Stomach (tissue), 9 donors: ENCODE measurements around the gene CRACDL. TPM values are rescaled to one million over a fixed set of nuclear protein-coding genes. Genes with fewer than 3 reads are reported as not detected.

Experiments used
- DNase-seq, 2 donors: peaks; one replicate each; pipeline versions ENCODE4 v3.0.0 to v3.0.0-alpha.2; 2013 to 2019
- H3K27ac ChIP-seq, 5 donors: fragments of 200-600 bp in 4 of 5; sonication (generic) in 4 of 5; one replicate each; pipeline ENCODE4 v1.5.1; 2013 to 2019; ENCODE audit warnings: mild to moderate bottlenecking in 1 of 5, moderate library complexity in 1 of 5
- H3K27me3 ChIP-seq, 3 donors: fragments of 200-600 bp; sonication (generic); one replicate each; pipeline ENCODE4 v1.5.1; 2017 to 2019; ENCODE audit warnings: mixed run types in 1 of 3
- H3K36me3 ChIP-seq, 4 donors: fragments of 200-600 bp; sonication (generic); 1 replicate in 3 of 4; 2 replicates in 1 of 4; pipeline ENCODE4 v1.5.1; 2016 to 2019
- H3K4me1 ChIP-seq, 4 donors: fragments of 200-600 bp; sonication (generic); one replicate each; pipeline ENCODE4 v1.5.1; 2016 to 2019
- H3K4me3 ChIP-seq, 4 donors: fragments of 200-600 bp; sonication (generic) in 3 of 4; one replicate each; pipeline ENCODE4 v1.5.1; 2016 to 2019; ENCODE audit warnings: mild to moderate bottlenecking in 1 of 4
- H3K9me3 ChIP-seq, 4 donors: fragments of 200-600 bp; sonication (generic); one replicate each; pipeline ENCODE4 v1.5.1; 2016 to 2019
- EP300 ChIP-seq: sonication (generic); formaldehyde crosslinking; IDR thresholded peaks from one replicate; pipeline ENCODE4 v1.6.1; 2017; ENCODE audit warnings: antibody characterized with exemption
- POLR2A ChIP-seq, 4 donors: fragments of 450-650 bp; IDR thresholded peaks; one replicate each; pipeline ENCODE4 v1.6.1; 2016; ENCODE audit warnings: antibody characterized with exemption in 4 of 4, control low read depth in 2 of 4, mild to moderate bottlenecking in 1 of 4, moderate library complexity in 1 of 4
- POLR2AphosphoS5 ChIP-seq, 3 donors: sonication (generic); formaldehyde crosslinking; IDR thresholded peaks; one replicate each; pipeline ENCODE4 v1.6.1; 2016; ENCODE audit warnings: antibody characterized with exemption in 3 of 3
- WGBS, 5 donors: extraction: QIAGEN DNeasy Blood & Tissue Kit in 3 of 5; methylation state at CpG; one replicate each; pipeline versions ENCODE4 v1.1.5 to v1.1.7; 2013 to 2018; 5-methylcytosine and 5-hydroxymethylcytosine counted together
- intact Hi-C: fragments of 100-400 bp; cut with DNase I; formaldehyde crosslinking; loops from one replicate; pipeline ENCODE4 v1.15.1; 2023; ENCODE audit warnings: low total_unique reads
- polyA plus RNA-seq, 3 donors: library from polyadenylated mRNA; stranded (reverse); fragments of 200-250 nt; gene quantifications; one replicate each; pipeline ENCODE4 v1.2.3, GENCODE V29; 2013
- total RNA-seq, 5 donors: library from RNA; depleted of rRNA; stranded (reverse); fragments of >200 nt; gene quantifications; one replicate each; pipeline versions ENCODE4 v1.1.0 to v1.2.3, GENCODE V29; 2014 to 2016
- TF ChIP-seq, protein P1 (sequence below), 7 experiments: fragments of 450-650 bp in 4 of 7; fragments of 200-600 bp in 3 of 7; sonication (generic) in 3 of 7; IDR thresholded peaks; one replicate each; pipeline ENCODE4 v1.5.1; 2016 to 2019; ENCODE audit warnings: antibody characterized with exemption in 7 of 7, control low read depth in 2 of 7, mild to moderate bottlenecking in 1 of 7
- donor health status: healthy with polysubstance abuse.
- donor health status: Bipolar disorder and iron deficiency.
- donor health status: healthy.

Gene CRACDL
- total and polyA plus RNA-seq, 8 donors = 5.4 to 205 (median 7.8) TPM

DNA sequence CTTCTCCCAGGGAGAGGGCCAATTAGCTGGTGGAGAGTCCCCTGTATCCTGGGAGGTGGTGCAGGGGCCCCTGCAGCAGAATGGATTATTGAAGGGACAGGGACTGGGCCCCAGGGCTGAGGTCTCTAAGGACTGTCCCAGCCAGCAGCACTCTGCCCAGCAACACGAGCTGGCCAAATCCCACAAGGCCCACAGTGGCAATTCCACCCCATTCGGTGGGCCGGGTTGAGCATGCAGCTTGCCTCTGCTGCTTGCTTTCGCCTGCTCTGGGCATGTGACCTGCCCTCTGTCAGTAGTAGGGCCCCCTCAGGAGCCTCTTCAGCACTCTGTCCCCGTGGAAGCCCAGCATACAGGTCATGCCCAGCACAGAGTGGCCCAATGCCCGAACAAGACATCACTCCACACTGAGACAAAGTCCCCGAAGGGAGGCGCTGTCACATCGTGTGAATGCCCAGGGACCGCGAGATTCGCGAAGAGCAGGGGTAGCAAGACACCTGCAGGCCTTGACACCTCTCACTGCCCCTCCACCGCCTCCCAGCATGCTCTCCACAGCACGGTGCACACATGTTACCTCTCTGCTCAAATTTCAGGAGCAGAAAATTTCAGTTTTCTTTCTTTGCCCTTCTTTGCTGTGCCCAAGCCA is 65.4 kb downstream of the CRACDL start:
- no peak overlapping the region for H3K4me3 ChIP-seq
- peak overlapping the region; percentile 75 to 94 (median 89) for H3K27ac ChIP-seq
- no peaks in the 10 kb centered on the region for H3K27me3 ChIP-seq
- no peak for TF ChIP-seq POLR2A (IDR thresholded peaks at IDR 0.05)
- TF ChIP-seq, protein P1, sequence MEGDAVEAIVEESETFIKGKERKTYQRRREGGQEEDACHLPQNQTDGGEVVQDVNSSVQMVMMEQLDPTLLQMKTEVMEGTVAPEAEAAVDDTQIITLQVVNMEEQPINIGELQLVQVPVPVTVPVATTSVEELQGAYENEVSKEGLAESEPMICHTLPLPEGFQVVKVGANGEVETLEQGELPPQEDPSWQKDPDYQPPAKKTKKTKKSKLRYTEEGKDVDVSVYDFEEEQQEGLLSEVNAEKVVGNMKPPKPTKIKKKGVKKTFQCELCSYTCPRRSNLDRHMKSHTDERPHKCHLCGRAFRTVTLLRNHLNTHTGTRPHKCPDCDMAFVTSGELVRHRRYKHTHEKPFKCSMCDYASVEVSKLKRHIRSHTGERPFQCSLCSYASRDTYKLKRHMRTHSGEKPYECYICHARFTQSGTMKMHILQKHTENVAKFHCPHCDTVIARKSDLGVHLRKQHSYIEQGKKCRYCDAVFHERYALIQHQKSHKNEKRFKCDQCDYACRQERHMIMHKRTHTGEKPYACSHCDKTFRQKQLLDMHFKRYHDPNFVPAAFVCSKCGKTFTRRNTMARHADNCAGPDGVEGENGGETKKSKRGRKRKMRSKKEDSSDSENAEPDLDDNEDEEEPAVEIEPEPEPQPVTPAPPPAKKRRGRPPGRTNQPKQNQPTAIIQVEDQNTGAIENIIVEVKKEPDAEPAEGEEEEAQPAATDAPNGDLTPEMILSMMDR (IDR thresholded peaks at IDR 0.05) = no peak
- TF ChIP-seq POLR2AphosphoS5 (IDR thresholded peaks at IDR 0.05) = no peak
- no peak for TF ChIP-seq EP300
- DNase-seq = no peak
- 74 to 83% (median 76%) methylated on average over 14 to 15 of the region's 15 CpGs for WGBS, 5 donors
- intact Hi-C loops = no loop called here
- H3K9me3 ChIP-seq = no peaks in the 10 kb centered on the region
- no peaks in the 10 kb centered on the region for H3K36me3 ChIP-seq
- H3K4me1 ChIP-seq = peaks cover 20 to 35% (median 28%) of the 10 kb centered on the region in 4 donors

DNA sequence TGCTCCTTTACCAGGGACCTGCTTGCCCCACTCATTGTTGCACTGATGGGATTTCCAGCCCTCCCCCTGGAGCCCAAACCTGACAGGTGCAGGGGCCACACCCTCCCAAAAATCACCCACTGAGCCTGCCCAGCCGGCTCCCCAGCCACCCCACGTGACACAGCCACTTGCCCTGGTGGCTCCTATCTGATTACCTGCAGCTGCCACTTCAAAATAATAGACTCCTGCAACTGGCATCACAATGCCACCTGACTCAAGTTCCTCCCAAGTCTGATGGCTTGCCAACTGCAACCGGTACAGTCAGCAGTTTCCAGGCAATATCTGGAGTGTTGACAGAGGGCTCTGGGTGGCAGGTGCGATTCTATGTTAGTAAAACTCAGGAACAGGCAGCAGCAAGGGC is 66.2 kb downstream of the CRACDL start:
- intact Hi-C loops = no loop called here
- no peak for TF ChIP-seq EP300
- TF ChIP-seq, protein P1 (IDR thresholded peaks at IDR 0.05) = no peak
- peak in 2 of 3 donors; percentile 66 to 88 for TF ChIP-seq POLR2AphosphoS5 (IDR thresholded peaks at IDR 0.05)
- peak overlapping the region in 3 of 4 donors; percentile 18 to 35 (median 32) for H3K4me3 ChIP-seq
- no peaks in the 10 kb centered on the region for H3K27me3 ChIP-seq
- DNase-seq = peak; percentile 88 to 91
- H3K36me3 ChIP-seq = no peaks in the 10 kb centered on the region
- H3K9me3 ChIP-seq = no peaks in the 10 kb centered on the region
- H3K4me1 ChIP-seq = peaks cover 20 to 42% (median 28%) of the 10 kb centered on the region in 4 donors
- H3K27ac ChIP-seq = peak overlapping the region; percentile 84 to 94 (median 89)
- 16 to 42% (median 26%) methylated on average over 4 of the region's 4 CpGs for WGBS, 5 donors

DNA sequence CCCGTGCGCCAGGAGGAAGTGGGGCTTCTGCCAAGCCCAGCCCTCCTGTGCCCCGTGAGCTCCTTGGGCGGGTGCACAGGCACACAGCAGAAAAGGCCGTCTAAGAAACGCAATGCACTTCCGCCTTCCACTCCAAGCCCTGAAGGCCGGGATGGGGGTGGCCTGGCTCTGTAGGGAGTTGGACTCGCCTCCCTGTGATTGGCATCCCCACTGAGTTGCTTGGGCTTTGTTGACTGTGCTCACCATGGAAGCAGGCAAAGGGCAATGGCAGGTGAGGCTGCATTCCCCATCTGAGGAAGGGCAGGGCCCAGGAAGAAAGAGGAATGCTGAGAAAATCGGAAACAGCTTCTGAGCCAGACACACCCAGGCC is 66.8 kb downstream of the CRACDL start:
- no peaks in the 10 kb centered on the region for H3K36me3 ChIP-seq
- TF ChIP-seq POLR2AphosphoS5 (IDR thresholded peaks at IDR 0.05) (peak in 2 of 3 donors; percentile 77 to 90), POLR2A (IDR thresholded peaks at IDR 0.05) (no peak), EP300 (no peak)
- TF ChIP-seq, protein P1 (IDR thresholded peaks at IDR 0.05) = no peak
- no peaks in the 10 kb centered on the region for H3K9me3 ChIP-seq
- peak overlapping the region; percentile 10 to 35 (median 25) for H3K4me3 ChIP-seq
- peaks cover 20 to 42% (median 28%) of the 10 kb centered on the region in 4 donors for H3K4me1 ChIP-seq
- WGBS, 5 donors = 26 to 58% (median 40%) methylated on average over 8 to 10 of the region's 10 CpGs
- no peaks in the 10 kb centered on the region for H3K27me3 ChIP-seq
- H3K27ac ChIP-seq = peak overlapping the region; percentile 84 to 94 (median 89)
- peak; percentile 92 to 93 for DNase-seq
- intact Hi-C loops = no loop called here

DNA sequence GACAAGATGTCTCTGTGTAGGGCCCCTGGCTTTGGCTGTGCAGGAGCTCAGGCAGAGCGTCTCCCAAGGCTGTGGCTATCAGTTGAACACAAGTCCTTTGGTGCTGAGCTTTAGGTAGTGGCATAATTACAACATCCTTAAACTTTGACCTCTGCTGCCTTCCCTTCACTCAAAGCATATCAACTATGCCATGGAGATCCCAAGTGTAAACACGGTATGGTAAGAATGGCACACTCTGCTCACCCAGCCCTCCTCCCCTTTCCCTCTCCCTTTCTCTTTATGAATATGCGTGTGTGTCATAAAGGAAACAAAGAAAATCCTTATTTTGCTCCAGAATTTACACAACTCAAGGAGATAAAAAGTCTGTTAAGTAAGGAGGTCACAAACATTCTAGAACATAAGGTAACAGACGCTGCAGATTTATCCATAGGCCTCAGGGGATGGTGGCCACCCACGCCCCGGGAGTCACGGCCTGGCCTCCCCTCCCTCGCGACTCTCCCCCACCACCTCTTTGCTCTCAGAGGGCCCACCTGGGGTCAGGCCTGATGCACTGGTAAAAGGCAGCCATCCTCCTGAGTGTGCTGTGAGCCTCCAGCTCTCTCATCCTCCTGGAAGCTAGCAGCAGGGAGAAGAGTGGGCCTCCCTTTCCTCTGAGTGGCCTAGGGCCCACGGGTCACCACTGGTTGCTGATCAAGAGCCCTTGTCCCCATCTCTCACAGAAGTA is 67.3 kb downstream of the CRACDL start:
- peak in 1 of 3 donors; percentile 62 for TF ChIP-seq POLR2AphosphoS5 (IDR thresholded peaks at IDR 0.05)
- TF ChIP-seq, protein P1 (IDR thresholded peaks at IDR 0.05) = no peak
- DNase-seq = peak in 1 of 2 donors; percentile 66
- Histone ChIP-seq H3K4me3 (peak overlapping the region in 3 of 4 donors; percentile 10 to 32 (median 20)), H3K36me3 (no peaks in the 10 kb centered on the region), H3K27ac (peak overlapping the region; percentile 84 to 94 (median 89)), H3K4me1 (peaks cover 20 to 42% (median 28%) of the 10 kb centered on the region in 4 donors), H3K27me3 (no peaks in the 10 kb centered on the region), H3K9me3 (no peaks in the 10 kb centered on the region)
- WGBS, 5 donors = 25 to 56% (median 36%) methylated on average over 10 of the region's 10 CpGs
- intact Hi-C loops = no loop called here
